Dendritic cell treated with granulocyte-macrophage colony-stimulating factor and Interleukin-4, amounts not matched to agents 40 ng/mL and 50 ng/mL, for 4 days (primary cell): ENCODE data around the gene GUCY1A2.

Experiments used
- H3K27ac Mint-ChIP-seq: one replicate; pipeline ENCODE4 v1.8.0; 2022; ENCODE audit warnings: mild to moderate bottlenecking, mixed read lengths
- H3K27me3 Mint-ChIP-seq: one replicate; pipeline ENCODE4 v1.8.0; 2022; ENCODE audit warnings: mild to moderate bottlenecking, mixed read lengths
- H3K36me3 Mint-ChIP-seq: one replicate; pipeline ENCODE4 v1.8.0; 2022; ENCODE audit warnings: low read depth, mixed read lengths
- H3K4me1 Mint-ChIP-seq: one replicate; pipeline ENCODE4 v1.8.0; 2022; ENCODE audit warnings: low read depth, mixed read lengths
- H3K4me3 Mint-ChIP-seq: one replicate; pipeline ENCODE4 v1.8.0; 2022; ENCODE audit warnings: mild to moderate bottlenecking, moderate library complexity, mixed read lengths
- H3K9me3 Mint-ChIP-seq: one replicate; pipeline ENCODE4 v1.8.0; 2022; ENCODE audit warnings: mixed read lengths
- intact Hi-C: fragments of 100-400 bp; cut with micrococcal nuclease; formaldehyde crosslinking; loops from one replicate; pipeline ENCODE4 v1.15.0; 2022

GUCY1A2 gene

DNA sequence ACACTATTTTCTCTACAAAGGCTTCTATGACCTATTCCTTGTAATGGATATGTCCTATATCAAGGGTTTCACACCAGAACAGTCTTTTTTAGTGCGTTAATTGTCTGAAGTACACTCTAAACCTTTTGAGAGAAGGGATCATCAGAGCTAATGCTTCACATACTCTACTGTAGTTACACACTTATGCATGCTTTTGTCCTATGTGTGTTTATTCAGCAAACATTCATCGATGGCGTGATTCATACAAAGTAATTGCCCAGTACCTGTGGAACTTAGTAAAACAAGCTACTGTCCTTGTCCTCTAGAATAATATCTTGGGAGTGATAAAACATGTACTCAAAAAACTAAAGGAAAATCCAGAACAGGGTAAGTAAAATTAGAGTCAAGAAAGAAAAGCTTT, 139.2 kb downstream of the GUCY1A2 start:
- no peak overlapping the region for H3K4me3 Mint-ChIP-seq
- H3K36me3 Mint-ChIP-seq: no peaks in the 10 kb centered on the region
- H3K9me3 Mint-ChIP-seq: peaks cover 33% of the 10 kb centered on the region
- no peak overlapping the region for H3K27ac Mint-ChIP-seq
- intact Hi-C loops: no loop called here
- H3K4me1 Mint-ChIP-seq: no peaks in the 10 kb centered on the region
- no peaks in the 10 kb centered on the region for H3K27me3 Mint-ChIP-seq

DNA sequence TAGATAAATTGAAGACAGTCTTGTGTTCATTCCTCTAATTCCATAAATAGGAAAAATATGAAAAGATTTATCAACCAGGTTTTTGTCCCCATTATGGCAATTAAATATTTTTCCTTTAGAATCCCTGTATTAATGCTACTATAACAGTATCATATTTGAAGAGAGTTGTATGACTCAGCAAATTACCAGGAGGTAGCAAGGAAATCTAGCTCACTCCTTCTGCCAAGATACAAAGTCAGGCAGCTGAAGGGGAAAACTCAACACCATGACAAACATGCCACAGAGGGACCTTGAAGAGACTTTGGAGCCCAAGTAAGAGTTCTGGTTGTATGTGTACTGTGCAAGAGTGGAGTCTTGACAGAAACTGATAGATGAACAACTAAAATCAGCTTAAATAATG, 143.3 kb downstream of the GUCY1A2 start:
- Mint-ChIP-seq H3K4me3 (no peak overlapping the region), H3K36me3 (no peaks in the 10 kb centered on the region), H3K4me1 (no peaks in the 10 kb centered on the region), H3K27ac (no peak overlapping the region), H3K9me3 (peaks cover 18% of the 10 kb centered on the region), H3K27me3 (no peaks in the 10 kb centered on the region)
- intact Hi-C loops: no loop called here

- H3K27me3 Mint-ChIP-seq: no peaks in the 10 kb centered on the region
- no peaks in the 10 kb centered on the region for H3K4me1 Mint-ChIP-seq
- H3K36me3 Mint-ChIP-seq: no peaks in the 10 kb centered on the region
- intact Hi-C loops: no loop called here
- no peak overlapping the region for H3K4me3 Mint-ChIP-seq
- peaks cover 9% of the 10 kb centered on the region for H3K9me3 Mint-ChIP-seq
- H3K27ac Mint-ChIP-seq: no peak overlapping the region
Measured at GRCh38 chr11:106872246-106872645, 146.0 kb downstream of the GUCY1A2 start.

DNA sequence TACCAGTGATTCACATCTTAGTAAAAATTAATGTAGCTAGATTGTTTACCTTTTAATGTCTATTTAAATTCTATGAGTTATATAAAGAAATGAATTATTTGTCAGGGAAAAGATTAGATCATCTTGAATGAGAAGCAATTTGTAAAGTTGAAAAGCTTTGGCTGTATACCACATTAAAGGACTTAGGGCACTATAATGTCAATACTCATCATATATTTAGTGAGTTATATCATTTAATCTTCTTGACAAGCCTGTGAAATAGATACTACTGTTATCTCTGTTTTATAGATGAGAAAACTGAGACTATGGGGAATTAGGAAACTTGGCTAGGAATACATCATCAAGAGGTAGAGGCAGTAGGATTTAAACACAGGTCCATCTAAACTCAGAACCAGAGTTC, 160.1 kb downstream of the GUCY1A2 start:
- intact Hi-C loops: no loop called here
- no peaks in the 10 kb centered on the region for H3K36me3 Mint-ChIP-seq
- peaks cover 24% of the 10 kb centered on the region for H3K9me3 Mint-ChIP-seq
- no peak overlapping the region for H3K4me3 Mint-ChIP-seq
- no peak overlapping the region for H3K27ac Mint-ChIP-seq
- H3K27me3 Mint-ChIP-seq: no peaks in the 10 kb centered on the region
- no peaks in the 10 kb centered on the region for H3K4me1 Mint-ChIP-seq

DNA sequence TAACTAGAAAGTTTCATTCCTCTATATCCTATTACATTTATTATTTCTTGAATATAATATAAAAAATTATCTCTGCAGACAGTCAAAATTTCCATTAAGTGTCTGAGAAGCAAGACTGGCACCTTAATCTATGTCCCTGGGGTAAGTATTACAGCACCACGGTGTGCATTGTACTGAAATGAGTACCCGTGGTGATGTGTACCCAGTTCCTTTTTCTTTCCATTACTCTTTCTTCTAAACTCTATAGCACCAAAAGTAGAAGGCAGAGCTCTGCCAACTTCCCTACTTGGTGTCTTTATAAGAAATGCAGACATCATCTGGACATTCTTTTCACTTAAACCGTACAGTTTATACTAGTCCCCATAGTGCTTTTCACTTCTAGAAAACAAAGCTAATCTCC, 161.7 kb downstream of the GUCY1A2 start:
- Mint-ChIP-seq H3K4me3 (no peak overlapping the region), H3K27ac (no peak overlapping the region), H3K36me3 (no peaks in the 10 kb centered on the region), H3K4me1 (no peaks in the 10 kb centered on the region), H3K9me3 (peaks cover 30% of the 10 kb centered on the region), H3K27me3 (no peaks in the 10 kb centered on the region)
- intact Hi-C loops: no loop called here

DNA sequence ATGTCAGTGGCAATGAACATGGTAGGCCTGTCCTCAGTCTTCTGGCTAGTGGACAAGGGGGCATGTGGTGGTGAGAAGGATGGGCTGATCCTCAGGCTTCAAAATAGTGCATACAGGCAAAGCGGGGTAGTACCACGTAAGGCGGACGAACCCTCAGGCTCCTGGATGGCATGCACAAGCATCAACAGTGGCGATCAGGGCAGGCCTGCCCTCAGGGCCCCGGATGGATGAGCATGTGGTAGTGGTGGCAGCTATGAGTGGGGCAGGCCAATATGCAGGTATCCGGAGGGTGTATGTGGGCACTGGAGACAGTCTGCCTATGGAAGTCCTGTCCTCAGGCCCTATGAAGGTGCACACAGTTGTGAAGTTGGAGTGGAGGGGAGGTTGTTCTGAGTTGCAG, 163.8 kb downstream of the GUCY1A2 start:
- intact Hi-C loops: no loop called here
- H3K4me3 Mint-ChIP-seq: no peak overlapping the region
- no peaks in the 10 kb centered on the region for H3K36me3 Mint-ChIP-seq
- no peaks in the 10 kb centered on the region for H3K4me1 Mint-ChIP-seq
- H3K27ac Mint-ChIP-seq: no peak overlapping the region
- H3K9me3 Mint-ChIP-seq: peaks cover 40% of the 10 kb centered on the region
- no peaks in the 10 kb centered on the region for H3K27me3 Mint-ChIP-seq

DNA sequence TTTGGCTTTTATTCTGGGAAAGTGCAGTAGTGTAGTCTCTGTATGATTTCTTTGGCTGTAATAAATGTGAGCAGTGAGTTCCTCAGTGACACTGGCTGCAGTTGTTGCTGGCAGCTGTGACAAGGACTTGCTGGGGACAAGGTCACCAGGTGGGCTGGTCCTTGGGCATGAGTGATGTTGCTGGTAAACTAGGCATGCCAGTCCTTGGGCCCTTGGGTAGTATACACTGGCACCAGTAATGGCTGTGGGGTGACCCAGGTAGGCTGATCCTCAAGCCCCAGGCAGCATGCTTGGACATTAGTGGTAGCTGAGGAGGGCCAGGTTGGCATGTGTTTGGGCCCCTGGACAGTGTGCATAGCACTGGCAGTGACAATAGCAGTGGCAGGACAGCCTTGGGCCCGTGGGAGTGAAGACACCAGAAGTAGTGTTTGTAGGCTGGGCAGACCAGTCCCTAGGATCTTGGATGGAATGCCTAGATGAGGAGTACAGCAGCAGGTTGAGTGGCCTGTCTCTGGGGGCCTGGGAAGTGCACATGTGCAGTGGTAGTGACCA, 164.3 kb downstream of the GUCY1A2 start:
- Mint-ChIP-seq H3K4me3 (no peak overlapping the region), H3K27ac (no peak overlapping the region), H3K27me3 (no peaks in the 10 kb centered on the region), H3K4me1 (no peaks in the 10 kb centered on the region), H3K9me3 (peaks cover 40% of the 10 kb centered on the region), H3K36me3 (no peaks in the 10 kb centered on the region)
- intact Hi-C loops: no loop called here

DNA sequence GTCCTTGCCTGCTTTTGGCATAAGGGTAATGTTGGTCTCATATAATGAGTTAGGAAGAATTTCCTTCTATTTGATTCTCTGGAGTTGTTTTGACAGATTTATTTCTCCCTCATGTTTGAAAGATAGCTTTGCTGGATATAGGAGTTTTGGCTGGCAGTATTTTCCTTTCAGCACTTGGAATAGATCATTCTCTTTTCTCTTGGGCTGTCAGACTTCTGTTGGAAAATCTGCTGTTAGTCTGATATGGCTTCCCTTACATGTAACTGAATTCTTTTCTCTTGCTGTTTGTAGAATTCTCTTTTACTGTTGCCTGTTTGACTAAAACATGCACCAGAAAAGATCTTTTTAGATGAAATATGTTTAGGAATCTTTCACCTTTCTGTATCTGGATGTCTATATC, 165.5 kb downstream of the GUCY1A2 start:
- peaks cover 40% of the 10 kb centered on the region for H3K9me3 Mint-ChIP-seq
- H3K4me3 Mint-ChIP-seq: no peak overlapping the region
- H3K27ac Mint-ChIP-seq: no peak overlapping the region
- H3K4me1 Mint-ChIP-seq: no peaks in the 10 kb centered on the region
- H3K36me3 Mint-ChIP-seq: no peaks in the 10 kb centered on the region
- intact Hi-C loops: no loop called here
- H3K27me3 Mint-ChIP-seq: no peaks in the 10 kb centered on the region

- H3K4me1 Mint-ChIP-seq: no peaks in the 10 kb centered on the region
- no peaks in the 10 kb centered on the region for H3K36me3 Mint-ChIP-seq
- peaks cover 20% of the 10 kb centered on the region for H3K9me3 Mint-ChIP-seq
- no peak overlapping the region for H3K27ac Mint-ChIP-seq
- intact Hi-C loops: no loop called here
- no peak overlapping the region for H3K4me3 Mint-ChIP-seq
- H3K27me3 Mint-ChIP-seq: no peaks in the 10 kb centered on the region
Measured at GRCh38 chr11:106848526-106848925, 169.8 kb downstream of the GUCY1A2 start.

DNA sequence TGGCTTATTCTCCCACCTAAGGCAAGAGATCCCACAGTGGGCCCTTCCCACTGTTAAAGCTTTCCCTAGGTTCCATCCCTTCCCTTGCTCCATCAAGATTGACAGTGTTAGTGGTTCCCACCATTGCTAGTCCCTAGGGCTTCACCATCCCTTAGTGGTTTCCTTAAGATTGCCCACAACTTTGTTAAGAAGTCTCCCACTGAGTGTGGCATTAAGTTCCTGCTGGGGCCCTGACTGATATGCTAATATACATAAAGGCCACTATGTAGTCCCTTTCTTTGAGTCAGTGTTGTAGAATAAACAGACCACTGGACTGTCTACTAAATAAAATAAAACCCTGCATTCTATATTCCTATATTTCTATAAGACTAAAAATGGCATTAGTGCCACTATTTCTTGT, 176.1 kb downstream of the GUCY1A2 start:
- Mint-ChIP-seq H3K27ac (no peak overlapping the region), H3K36me3 (no peaks in the 10 kb centered on the region), H3K4me3 (no peak overlapping the region), H3K4me1 (no peaks in the 10 kb centered on the region), H3K9me3 (no peaks in the 10 kb centered on the region), H3K27me3 (no peaks in the 10 kb centered on the region)
- intact Hi-C loops: no loop called here

- no peaks in the 10 kb centered on the region for H3K27me3 Mint-ChIP-seq
- H3K36me3 Mint-ChIP-seq: no peaks in the 10 kb centered on the region
- intact Hi-C loops: no loop called here
- no peaks in the 10 kb centered on the region for H3K9me3 Mint-ChIP-seq
- H3K4me3 Mint-ChIP-seq: no peak overlapping the region
- H3K27ac Mint-ChIP-seq: no peak overlapping the region
- H3K4me1 Mint-ChIP-seq: no peaks in the 10 kb centered on the region
Measured at GRCh38 chr11:106840947-106841346, 177.3 kb downstream of the GUCY1A2 start.

- intact Hi-C loops: no loop called here
- H3K4me1 Mint-ChIP-seq: no peaks in the 10 kb centered on the region
- H3K27ac Mint-ChIP-seq: no peak overlapping the region
- H3K36me3 Mint-ChIP-seq: no peaks in the 10 kb centered on the region
- no peaks in the 10 kb centered on the region for H3K27me3 Mint-ChIP-seq
- H3K9me3 Mint-ChIP-seq: no peaks in the 10 kb centered on the region
- H3K4me3 Mint-ChIP-seq: no peak overlapping the region
Measured at GRCh38 chr11:106840146-106840545, 178.1 kb downstream of the GUCY1A2 start.

GRCh38 chr11:106834567-106834966, 183.7 kb downstream of the GUCY1A2 start:
- Mint-ChIP-seq H3K9me3 (peaks cover 3% of the 10 kb centered on the region), H3K4me1 (no peaks in the 10 kb centered on the region), H3K4me3 (no peak overlapping the region), H3K27ac (no peak overlapping the region), H3K27me3 (no peaks in the 10 kb centered on the region), H3K36me3 (no peaks in the 10 kb centered on the region)
- intact Hi-C loops: no loop called here

DNA sequence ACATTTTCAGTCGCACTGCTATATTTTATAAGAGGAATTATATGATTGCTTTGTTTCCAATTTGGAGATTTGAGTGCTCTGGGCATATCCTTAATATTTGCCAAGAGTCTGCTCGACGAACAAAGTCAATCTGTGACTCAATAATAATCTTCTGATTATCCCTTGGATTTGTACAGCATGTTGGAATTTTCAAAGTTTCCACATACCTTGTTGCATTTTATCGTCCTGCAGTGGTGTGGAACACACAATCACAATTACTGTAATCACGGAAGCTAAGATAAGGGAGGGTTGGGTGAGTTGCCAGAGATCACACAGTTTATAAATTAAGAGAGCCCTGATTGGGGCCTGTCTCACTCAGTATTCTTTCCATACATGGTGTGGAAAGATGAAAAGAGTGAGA, 189.3 kb downstream of the GUCY1A2 start:
- Mint-ChIP-seq H3K27ac (no peak overlapping the region), H3K4me3 (no peak overlapping the region), H3K9me3 (peaks cover 28% of the 10 kb centered on the region), H3K4me1 (no peaks in the 10 kb centered on the region), H3K27me3 (no peaks in the 10 kb centered on the region), H3K36me3 (no peaks in the 10 kb centered on the region)
- intact Hi-C loops: no loop called here

- Mint-ChIP-seq H3K36me3 (no peaks in the 10 kb centered on the region), H3K9me3 (peaks cover 28% of the 10 kb centered on the region), H3K4me3 (no peak overlapping the region), H3K27me3 (no peaks in the 10 kb centered on the region), H3K4me1 (no peaks in the 10 kb centered on the region), H3K27ac (no peak overlapping the region)
- intact Hi-C loops: no loop called here
Measured at GRCh38 chr11:106828576-106828975, 189.7 kb downstream of the GUCY1A2 start.
